Activated T-helper 1 cell treated with anti-CD3 and anti-CD28 coated beads, Interleukin-2, amount 50 U/mL, for 16 hours (primary cell): ENCODE results near the gene ZNF485.
"Not testable (repeated sequence)": the region's sequence is repeated elsewhere in the genome, so short reads cannot be mapped to it uniquely, and the experiment has no call there.

ENCODE experiments used
- DNase-seq, 2 donors: peaks; one replicate each; pipeline ENCODE4 v3.0.0-alpha.2; 2020; ENCODE audit warnings: low read depth in 1 of 2, low spot score in 1 of 2

Gene ZNF485

DNA sequence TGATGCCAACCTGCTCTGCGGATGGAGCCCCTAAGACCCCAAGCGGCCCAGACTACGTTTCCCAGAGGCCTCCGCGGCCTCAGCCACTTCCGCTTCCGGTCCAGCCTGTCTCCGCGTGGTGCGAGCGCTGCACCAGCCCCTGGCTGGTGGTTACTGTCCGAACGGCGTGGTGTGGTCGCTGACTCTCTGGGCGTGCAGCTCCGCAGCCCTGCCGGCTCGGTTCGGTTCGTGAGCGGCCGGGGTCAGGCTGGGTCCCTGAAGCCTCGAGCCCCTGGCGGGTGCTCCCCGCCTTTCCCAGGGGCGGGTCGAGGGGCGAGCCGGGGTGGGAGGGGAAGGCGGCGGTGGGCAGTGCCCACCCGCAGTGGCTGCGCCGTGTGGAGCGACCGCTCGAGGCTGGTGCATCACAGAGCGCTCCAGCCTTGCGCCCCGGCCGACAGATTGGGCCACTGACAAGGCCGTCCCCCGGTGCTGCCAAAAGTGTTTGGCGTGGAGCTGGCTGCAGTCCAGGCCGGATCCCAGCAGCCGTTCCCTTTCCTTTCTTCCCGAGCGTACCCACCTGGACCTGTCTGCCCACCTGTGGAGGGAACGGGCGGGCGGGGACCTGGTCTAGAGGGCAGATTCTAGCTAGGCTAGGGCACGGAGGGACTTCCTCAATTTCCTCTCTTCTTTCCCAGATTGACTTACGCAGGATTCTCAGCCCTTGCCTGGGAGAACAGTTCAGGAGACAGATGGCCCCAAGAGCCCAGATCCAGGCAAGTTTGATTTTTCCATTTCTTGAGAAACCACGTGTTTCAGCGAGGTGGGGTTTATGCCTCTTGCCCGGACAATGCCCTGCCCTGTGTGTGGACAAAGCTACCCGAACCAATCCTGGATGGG, at the start of gene ZNF485:
TSS of gene ZNF485 (plus strand) at position 116 of the 876 bp plus-strand sequence. CDS start at position 729, 613 bp downstream.
- peak; percentile 28 to 42 for DNase-seq

- no peak for DNase-seq
These were observed 49.0 kb upstream of the ZNF485 start for GRCh38 chr10:43557214-43557613.

- no peak for DNase-seq
These were observed 36.6 kb upstream of the ZNF485 start for GRCh38 chr10:43569681-43570080.

DNA sequence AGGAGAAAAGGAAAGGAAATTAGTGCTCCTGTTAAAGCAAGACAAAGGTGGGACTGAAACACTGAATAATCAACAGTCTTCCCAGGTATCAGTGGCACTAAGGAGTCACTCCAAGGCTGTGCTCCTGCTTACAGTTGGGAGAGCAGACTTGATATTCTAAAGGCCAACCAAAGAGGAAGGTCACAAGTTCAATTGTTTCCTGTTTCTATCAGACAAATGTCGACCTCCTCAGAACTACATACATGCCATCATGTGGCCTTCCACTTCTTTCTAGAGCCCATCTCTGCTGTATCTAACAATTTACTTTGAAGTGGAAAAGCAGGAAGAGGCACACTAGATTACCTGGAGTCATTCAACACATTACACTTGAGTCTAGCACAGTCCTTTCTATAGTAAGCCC, 35.3 kb upstream of the ZNF485 start:
- no peak for DNase-seq

GRCh38 chr10:43573250-43574000, 32.8 kb upstream of the ZNF485 start:
- no peak for DNase-seq

GRCh38 chr10:43574001-43574892, 32.0 kb upstream of the ZNF485 start, which contains the start of gene ZNF239:
ZNF239 (minus strand) TSS chr10:43574616; CDS start chr10:43558079, 16,537 bp downstream.
- peak; percentile 63 to 71 for DNase-seq

GRCh38 chr10:43574906-43575305, 31.3 kb upstream of the ZNF485 start:
- no peak for DNase-seq

DNA sequence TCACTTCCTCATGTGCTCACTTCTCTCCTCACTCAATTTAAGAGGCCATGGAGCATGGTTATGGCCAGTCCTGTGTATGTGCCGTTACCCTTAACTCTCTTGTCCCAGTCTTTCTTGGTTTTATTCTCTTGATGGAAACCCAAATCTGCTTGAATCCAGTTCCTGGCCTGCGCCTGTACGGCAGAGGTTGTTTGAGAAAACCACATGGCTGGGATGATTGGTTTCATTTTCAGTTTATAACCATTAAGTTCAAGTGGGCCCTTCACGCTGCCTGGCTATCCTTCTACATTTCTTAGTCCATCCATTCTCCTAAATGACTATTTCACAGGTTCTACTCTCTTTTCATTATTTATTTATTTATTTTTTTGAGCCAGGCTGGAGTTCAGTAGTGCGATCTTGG, 30.2 kb upstream of the ZNF485 start:
- DNase-seq, result no peak

- no peak for DNase-seq
These were observed 29.7 kb upstream of the ZNF485 start for GRCh38 chr10:43576580-43576979.

- DNase-seq, result no peak
These were observed 22.2 kb upstream of the ZNF485 start for GRCh38 chr10:43584051-43584450.

GRCh38 chr10:43585046-43585445, 21.2 kb upstream of the ZNF485 start:
- no peak for DNase-seq

- DNase-seq, result no peak
These were observed 20.1 kb upstream of the ZNF485 start for GRCh38 chr10:43585981-43586729.

DNA sequence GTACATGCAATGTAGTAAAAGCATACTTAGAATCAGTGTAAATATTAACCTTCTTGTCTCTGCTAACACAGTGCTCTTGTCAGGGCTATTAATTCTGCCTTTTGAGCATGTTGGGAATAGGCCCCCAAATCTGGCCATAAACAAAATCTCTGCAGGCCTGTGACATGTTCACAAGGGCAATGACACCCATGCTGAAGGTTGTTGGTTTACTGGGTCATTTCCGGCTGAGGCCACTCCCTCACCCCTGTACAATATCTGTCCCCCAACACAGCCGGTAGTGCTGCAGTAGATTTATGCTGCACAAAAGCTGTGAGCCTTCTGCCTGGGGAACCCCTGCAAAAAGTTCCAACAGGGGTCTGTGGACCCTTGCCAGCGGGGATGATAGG, 19.5 kb upstream of the ZNF485 start:
- not testable (repeated sequence) for DNase-seq

GRCh38 chr10:43591303-43591904, 14.8 kb upstream of the ZNF485 start:
- DNase-seq, result no peak

GRCh38 chr10:43594944-43595589, 11.2 kb upstream of the ZNF485 start:
- DNase-seq, result no peak

GRCh38 chr10:43595739-43596298, 10.4 kb upstream of the ZNF485 start:
- no peak for DNase-seq

DNA sequence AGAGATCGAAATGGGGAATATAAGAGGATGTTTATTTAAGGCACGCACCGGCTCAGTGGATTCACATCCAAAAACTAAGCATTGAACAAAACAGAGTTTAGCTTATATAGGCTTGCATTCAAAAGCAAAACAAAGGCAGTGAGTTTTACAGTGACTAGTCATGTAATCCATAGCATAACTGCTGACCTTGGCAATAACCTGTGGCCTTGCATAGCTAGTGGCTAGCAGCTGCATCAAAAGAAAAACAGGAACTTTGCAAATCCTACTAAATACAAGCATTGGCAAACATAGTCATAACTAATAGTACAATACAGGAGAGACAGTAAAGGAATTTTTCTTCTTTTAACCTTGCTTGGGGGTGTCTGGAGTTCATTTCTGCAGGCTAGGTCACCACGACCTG, 9.7 kb upstream of the ZNF485 start:
- no peak for DNase-seq

- DNase-seq, result no peak
These were observed 7.8 kb upstream of the ZNF485 start for GRCh38 chr10:43598446-43598845.

DNA sequence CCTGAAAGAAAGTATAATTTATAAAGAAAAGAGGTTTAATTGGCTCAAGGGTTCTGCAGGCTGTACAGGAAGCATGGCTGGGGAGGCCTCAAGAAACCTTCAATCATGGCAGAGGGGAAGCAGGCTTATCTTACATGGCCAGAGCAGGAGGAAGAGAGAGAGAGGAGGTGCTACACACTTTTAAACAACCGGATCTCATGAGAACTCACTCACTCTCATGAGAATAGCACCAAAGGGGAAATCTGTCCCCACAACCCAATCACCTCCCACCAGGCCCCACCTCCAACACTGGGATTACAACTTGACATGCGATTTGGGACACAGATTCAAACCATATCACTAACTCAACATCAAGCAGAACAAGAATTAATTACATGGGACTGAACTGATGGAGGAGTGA, 6.9 kb upstream of the ZNF485 start:
- no peak for DNase-seq
